Measurements from ENCODE around the gene ZNF471.

Gene ZNF471

GRCh38 chr19:56572589-56572988 lies 64.9 kb downstream of the ZNF471 start:
- DNase-seq (ENCODE audit: extremely low read depth in 1 of 2, low read depth in 1 of 2): no peak

GRCh38 chr19:56573914-56574313 lies 66.3 kb downstream of the ZNF471 start:
- no peak for DNase-seq (ENCODE audit: extremely low read depth in 1 of 2, low read depth in 1 of 2)

DNA sequence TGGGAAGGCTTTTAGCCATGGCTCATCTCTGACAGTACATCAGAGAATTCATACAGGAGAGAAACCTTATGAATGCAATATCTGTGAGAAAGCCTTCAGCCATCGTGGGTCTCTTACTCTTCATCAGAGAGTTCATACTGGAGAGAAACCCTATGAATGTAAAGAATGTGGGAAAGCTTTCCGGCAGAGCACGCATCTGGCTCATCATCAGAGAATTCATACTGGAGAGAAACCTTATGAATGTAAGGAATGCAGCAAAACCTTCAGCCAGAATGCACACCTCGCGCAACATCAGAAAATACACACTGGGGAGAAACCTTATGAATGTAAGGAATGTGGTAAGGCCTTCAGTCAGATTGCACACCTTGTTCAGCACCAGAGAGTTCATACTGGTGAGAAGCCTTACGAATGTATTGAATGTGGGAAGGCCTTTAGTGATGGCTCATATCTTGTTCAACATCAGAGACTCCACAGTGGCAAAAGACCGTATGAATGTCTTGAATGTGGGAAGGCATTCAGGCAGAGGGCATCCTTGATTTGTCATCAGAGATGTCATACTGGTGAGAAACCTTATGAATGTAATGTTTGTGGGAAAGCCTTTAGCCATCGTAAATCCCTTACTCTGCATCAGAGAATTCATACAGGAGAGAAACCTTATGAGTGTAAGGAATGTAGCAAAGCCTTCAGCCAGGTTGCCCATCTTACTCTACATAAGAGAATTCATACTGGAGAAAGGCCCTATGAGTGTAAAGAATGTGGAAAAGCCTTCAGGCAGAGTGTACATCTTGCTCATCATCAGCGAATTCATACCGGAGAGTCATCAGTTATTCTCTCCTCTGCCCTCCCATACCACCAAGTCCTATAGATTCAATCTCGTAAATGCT lies 70.3 kb downstream of the ZNF471 start:
- DNase-seq (ENCODE audit: extremely low read depth in 1 of 2, low read depth in 1 of 2): no peak
